Thyroid gland (tissue), 4 donors: ENCODE data around the gene MSH5.

ENCODE experiments used
- CTCF ChIP-seq, 6 experiments: fragments of 200-600 bp in 3 of 6; fragments of 450-650 bp in 3 of 6; sonication (generic) in 3 of 6; IDR thresholded peaks; one replicate each; pipeline ENCODE4 v1.5.1; 2016 to 2019; ENCODE audit warnings: antibody characterized with exemption in 6 of 6, mild to moderate bottlenecking in 2 of 6, inconsistent platforms in 1 of 6, moderate library complexity in 1 of 6
- POLR2A ChIP-seq, 2 donors: fragments of 450-650 bp; IDR thresholded peaks; one replicate each; pipeline ENCODE4 v1.6.1; 2017; ENCODE audit warnings: antibody characterized with exemption in 2 of 2, mild to moderate bottlenecking in 2 of 2, moderate library complexity in 1 of 2

- TF ChIP-seq CTCF (IDR thresholded peaks at IDR 0.05) (no peak), POLR2A (IDR thresholded peaks at IDR 0.05) (no peak)
Measured at GRCh38 chr6:31763619-31763940, 23.8 kb downstream of the MSH5 start.
